Panc1 (cell line): ENCODE measurements around the gene SLC6A8. TPM values are rescaled to one million over a fixed set of nuclear protein-coding genes. Genes with fewer than 3 reads are reported as not detected.

Source experiments
- ATAC-seq: fragments of 200-7000 bp; cut with Tn5 transposase; 2 replicates; pipeline ENCODE4 v1.9.1; 2020; ENCODE audit warnings: mild to moderate bottlenecking, moderate library complexity
- BruUV-seq: library from RNA; stranded (reverse); fragments of 400-500 nt; replicated peaks from 2 replicates; lab custom pipeline; 2021; lab: Mats Ljungman, UMichigan
- CTCF ChIA-PET: fragments of 300-600 bp; sonication (Branson Sonifier 250); formaldehyde crosslinking; loops from one replicate; lab custom pipeline; 2022; ENCODE audit warnings: antibody characterized with exemption; lab: Charles Lee
- POLR2A ChIA-PET: fragments of 300-600 bp; sonication (Branson Sonifier 250); formaldehyde crosslinking; loops from one replicate; lab custom pipeline; 2022; ENCODE audit warnings: antibody characterized with exemption; lab: Charles Lee
- DNase-seq: peaks from one replicate; pipeline ENCODE4 v3.0.0-alpha.2; 2010; ENCODE audit warnings: low read depth, low spot score
- H3K27ac ChIP-seq: 2 replicates; pipeline ENCODE4 v1.5.1; 2011; ENCODE audit warnings: mild to moderate bottlenecking, low read length, inconsistent platforms
- H3K27me3 ChIP-seq: fragments of 200-500 bp; sonication (Bioruptor generic); 2 replicates; pipeline ENCODE4 v1.6.0; 2014; ENCODE audit warnings: low read length, inconsistent platforms; ENCODE audit not compliant: control insufficient read depth, insufficient read depth
- H3K36me3 ChIP-seq: fragments of 200-500 bp; sonication (Bioruptor generic); 2 replicates; pipeline ENCODE4 v1.5.1; 2014; ENCODE audit warnings: inconsistent platforms, mild to moderate bottlenecking, low read length, moderate library complexity; ENCODE audit not compliant: control insufficient read depth, insufficient read depth
- H3K4me1 ChIP-seq: 2 replicates; pipeline ENCODE4 v1.5.1; 2011; ENCODE audit warnings: inconsistent platforms, mild to moderate bottlenecking, low read length, moderate library complexity; ENCODE audit not compliant: control insufficient read depth, insufficient read depth
- H3K4me3 ChIP-seq, 2 experiments: 2 replicates each; pipeline ENCODE4 v1.5.1; 2011 to 2012; ENCODE audit warnings: low read depth in 2 of 2, low read length in 2 of 2, mild to moderate bottlenecking in 2 of 2, inconsistent platforms in 1 of 2, moderate library complexity in 1 of 2
- H3K9me3 ChIP-seq: fragments of 200-500 bp; sonication (Bioruptor generic); 2 replicates; pipeline ENCODE4 v1.5.1; 2014; ENCODE audit warnings: low read depth, mild to moderate bottlenecking, inconsistent platforms, low read length, moderate library complexity; ENCODE audit not compliant: control insufficient read depth, insufficient read depth
- POLR2AphosphoS5 ChIP-seq: IDR thresholded peaks from 2 replicates; pipeline ENCODE4 v1.6.1; 2012; ENCODE audit warnings: mild to moderate bottlenecking, low read depth, low read length, moderate library complexity
- SIN3A ChIP-seq: IDR thresholded peaks from 2 replicates; pipeline ENCODE4 v1.6.1; 2012; ENCODE audit warnings: low read depth, mild to moderate bottlenecking, low read length, moderate library complexity, borderline replicate concordance; ENCODE audit not compliant: insufficient read depth
- TCF7L2 ChIP-seq: IDR thresholded peaks from 2 replicates; pipeline ENCODE4 v1.6.1; 2011; ENCODE audit warnings: mild to moderate bottlenecking, low read depth, low read length, inconsistent platforms
- in situ Hi-C: cut with HindIII; loops from 2 replicates; pipeline ENCODE4 v1.10.0; 2016; ENCODE audit warnings: low sequenced_read_pairs, low pct_unique_long_range_greater_than_20kb
- intact Hi-C: fragments of 100-400 bp; cut with micrococcal nuclease; formaldehyde crosslinking; loops from one replicate; pipeline ENCODE4 v1.10.0; 2022; ENCODE audit not compliant: unreplicated experiment
- total RNA-seq: library from RNA; stranded (reverse); gene quantifications from one replicate; pipeline ENCODE4 v1.2.1, GENCODE V29; 2021; ENCODE audit not compliant: unreplicated experiment
- TF ChIP-seq, protein P1 (sequence below), 2 experiments: IDR thresholded peaks; 2 replicates each; pipeline ENCODE4 v1.6.1; 2011 to 2012; ENCODE audit warnings: low read depth in 2 of 2, control low read depth in 1 of 2, low read length in 1 of 2, mild to moderate bottlenecking in 1 of 2, moderate library complexity in 1 of 2; ENCODE audit not compliant: insufficient read depth in 1 of 2
- TF ChIP-seq, protein P2 (sequence below): fragments of 450-650 bp; IDR thresholded peaks from 2 replicates; pipeline ENCODE4 v1.5.1; 2017; ENCODE audit warnings: mild to moderate bottlenecking

SLC6A8 gene
- total RNA-seq, 1 experiment from 2014 or later, result 125 TPM

DNA sequence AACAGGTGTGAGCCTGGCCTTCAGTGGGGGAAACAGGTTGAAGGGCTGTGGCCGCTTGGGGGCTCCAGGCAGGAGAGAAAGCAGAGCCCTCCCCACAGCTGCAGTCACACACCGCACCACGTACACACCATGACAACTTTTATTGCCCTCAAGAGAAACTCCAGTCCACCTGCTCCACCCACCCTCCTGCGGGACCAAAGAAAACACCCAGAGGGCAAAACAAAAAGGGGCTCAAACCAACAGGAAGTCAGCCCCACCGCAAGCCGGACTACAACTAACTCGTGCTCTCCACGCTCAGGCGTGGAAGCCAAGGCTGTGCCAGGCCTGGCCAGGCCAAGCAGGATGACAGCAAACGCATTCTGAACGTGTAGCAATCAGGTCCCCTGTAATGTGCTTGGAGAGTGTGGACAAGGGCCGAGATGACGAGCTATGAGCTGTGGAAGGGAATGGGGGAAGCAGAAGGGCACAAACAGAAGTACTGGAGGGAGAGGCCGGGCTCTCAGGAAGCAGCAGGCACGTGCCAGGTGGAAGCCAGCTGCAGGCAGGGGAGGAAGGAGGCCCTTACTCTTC is 12.7 kb downstream of the SLC6A8 start:
- no peak for ATAC-seq
- no TSS peak for BruUV-seq
- intact Hi-C loops, result no loop called here
- Histone ChIP-seq H3K4me1 (no peaks in the 10 kb centered on the region), H3K4me3 (no peak overlapping the region), H3K36me3 (no peaks in the 10 kb centered on the region; the same call in 1 of the 2 replicates), H3K27me3 (no peaks in the 10 kb centered on the region), H3K9me3 (no peaks in the 10 kb centered on the region), H3K27ac (no peak overlapping the region)
- no peak for DNase-seq
- in situ Hi-C loops, result no loop called here
- ChIA-PET POLR2A (interaction anchor here (0.7 kb wide), 1 partner anchor 133 kb away, joined by 5 read pairs; no protein-coding TSS in a partner anchor), CTCF (no interaction called here)
- TF ChIP-seq POLR2AphosphoS5 (no peak), TCF7L2 (no peak), SIN3A (no peak)
- TF ChIP-seq, protein P1, sequence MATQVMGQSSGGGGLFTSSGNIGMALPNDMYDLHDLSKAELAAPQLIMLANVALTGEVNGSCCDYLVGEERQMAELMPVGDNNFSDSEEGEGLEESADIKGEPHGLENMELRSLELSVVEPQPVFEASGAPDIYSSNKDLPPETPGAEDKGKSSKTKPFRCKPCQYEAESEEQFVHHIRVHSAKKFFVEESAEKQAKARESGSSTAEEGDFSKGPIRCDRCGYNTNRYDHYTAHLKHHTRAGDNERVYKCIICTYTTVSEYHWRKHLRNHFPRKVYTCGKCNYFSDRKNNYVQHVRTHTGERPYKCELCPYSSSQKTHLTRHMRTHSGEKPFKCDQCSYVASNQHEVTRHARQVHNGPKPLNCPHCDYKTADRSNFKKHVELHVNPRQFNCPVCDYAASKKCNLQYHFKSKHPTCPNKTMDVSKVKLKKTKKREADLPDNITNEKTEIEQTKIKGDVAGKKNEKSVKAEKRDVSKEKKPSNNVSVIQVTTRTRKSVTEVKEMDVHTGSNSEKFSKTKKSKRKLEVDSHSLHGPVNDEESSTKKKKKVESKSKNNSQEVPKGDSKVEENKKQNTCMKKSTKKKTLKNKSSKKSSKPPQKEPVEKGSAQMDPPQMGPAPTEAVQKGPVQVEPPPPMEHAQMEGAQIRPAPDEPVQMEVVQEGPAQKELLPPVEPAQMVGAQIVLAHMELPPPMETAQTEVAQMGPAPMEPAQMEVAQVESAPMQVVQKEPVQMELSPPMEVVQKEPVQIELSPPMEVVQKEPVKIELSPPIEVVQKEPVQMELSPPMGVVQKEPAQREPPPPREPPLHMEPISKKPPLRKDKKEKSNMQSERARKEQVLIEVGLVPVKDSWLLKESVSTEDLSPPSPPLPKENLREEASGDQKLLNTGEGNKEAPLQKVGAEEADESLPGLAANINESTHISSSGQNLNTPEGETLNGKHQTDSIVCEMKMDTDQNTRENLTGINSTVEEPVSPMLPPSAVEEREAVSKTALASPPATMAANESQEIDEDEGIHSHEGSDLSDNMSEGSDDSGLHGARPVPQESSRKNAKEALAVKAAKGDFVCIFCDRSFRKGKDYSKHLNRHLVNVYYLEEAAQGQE (IDR thresholded peaks at IDR 0.05; ENCODE audit: insufficient read depth in 1 of 2, low read depth in 2 of 2, low read length in 1 of 2), result no peak
- TF ChIP-seq, protein P2, sequence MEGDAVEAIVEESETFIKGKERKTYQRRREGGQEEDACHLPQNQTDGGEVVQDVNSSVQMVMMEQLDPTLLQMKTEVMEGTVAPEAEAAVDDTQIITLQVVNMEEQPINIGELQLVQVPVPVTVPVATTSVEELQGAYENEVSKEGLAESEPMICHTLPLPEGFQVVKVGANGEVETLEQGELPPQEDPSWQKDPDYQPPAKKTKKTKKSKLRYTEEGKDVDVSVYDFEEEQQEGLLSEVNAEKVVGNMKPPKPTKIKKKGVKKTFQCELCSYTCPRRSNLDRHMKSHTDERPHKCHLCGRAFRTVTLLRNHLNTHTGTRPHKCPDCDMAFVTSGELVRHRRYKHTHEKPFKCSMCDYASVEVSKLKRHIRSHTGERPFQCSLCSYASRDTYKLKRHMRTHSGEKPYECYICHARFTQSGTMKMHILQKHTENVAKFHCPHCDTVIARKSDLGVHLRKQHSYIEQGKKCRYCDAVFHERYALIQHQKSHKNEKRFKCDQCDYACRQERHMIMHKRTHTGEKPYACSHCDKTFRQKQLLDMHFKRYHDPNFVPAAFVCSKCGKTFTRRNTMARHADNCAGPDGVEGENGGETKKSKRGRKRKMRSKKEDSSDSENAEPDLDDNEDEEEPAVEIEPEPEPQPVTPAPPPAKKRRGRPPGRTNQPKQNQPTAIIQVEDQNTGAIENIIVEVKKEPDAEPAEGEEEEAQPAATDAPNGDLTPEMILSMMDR, result no peak

DNA sequence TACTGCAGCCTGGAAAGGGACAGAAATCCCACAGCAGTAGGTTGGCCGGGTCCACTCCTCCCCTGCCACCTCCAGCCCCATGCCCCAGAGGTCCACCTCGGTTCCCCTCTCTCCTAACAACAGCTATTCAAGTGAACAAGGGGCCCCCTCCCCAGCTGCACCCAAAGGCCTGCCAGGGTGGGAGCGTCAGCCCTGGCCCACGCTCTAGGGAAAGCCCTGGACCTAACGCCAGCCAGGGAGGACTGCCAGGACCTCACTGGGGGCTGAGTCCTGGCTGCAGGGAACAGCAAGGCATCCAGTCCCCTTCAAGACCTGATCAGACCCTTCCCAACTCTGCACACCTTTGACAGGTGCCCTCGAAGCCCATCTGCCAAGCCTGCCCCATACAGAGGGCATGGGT is 13.2 kb downstream of the SLC6A8 start:
- Histone ChIP-seq H3K36me3 (no peaks in the 10 kb centered on the region; the same call in 1 of the 2 replicates), H3K4me1 (no peaks in the 10 kb centered on the region), H3K4me3 (no peak overlapping the region), H3K27ac (no peak overlapping the region), H3K9me3 (no peaks in the 10 kb centered on the region), H3K27me3 (no peaks in the 10 kb centered on the region)
- ChIA-PET CTCF (no interaction called here), POLR2A (no interaction called here)
- in situ Hi-C loops, result no loop called here
- ATAC-seq, result no peak
- TF ChIP-seq POLR2AphosphoS5 (no peak), SIN3A (no peak), TCF7L2 (no peak)
- TF ChIP-seq, protein P2, result no peak
- TF ChIP-seq, protein P1 (IDR thresholded peaks at IDR 0.05; ENCODE audit: insufficient read depth in 1 of 2, low read depth in 2 of 2, low read length in 1 of 2), result no peak
- BruUV-seq, result no TSS peak
- intact Hi-C loops, result no loop called here
- DNase-seq, result no peak
